Panc1 (cell line): ENCODE results near the gene BICDL2.

ENCODE experiments used
- CTCF ChIP-seq: fragments of 450-650 bp; IDR thresholded peaks from 2 replicates; pipeline ENCODE4 v1.5.1; 2017; ENCODE audit warnings: mild to moderate bottlenecking
- POLR2AphosphoS5 ChIP-seq: IDR thresholded peaks from 2 replicates; pipeline ENCODE4 v1.6.1; 2012; ENCODE audit warnings: mild to moderate bottlenecking, low read depth, low read length, moderate library complexity
- TCF7L2 ChIP-seq: IDR thresholded peaks from 2 replicates; pipeline ENCODE4 v1.6.1; 2011; ENCODE audit warnings: mild to moderate bottlenecking, low read depth, low read length, inconsistent platforms
- TF ChIP-seq, protein P1 (sequence below), 2 experiments: IDR thresholded peaks; 2 replicates each; pipeline ENCODE4 v1.6.1; 2011 to 2012; ENCODE audit warnings: low read depth in 2 of 2, control low read depth in 1 of 2, low read length in 1 of 2, mild to moderate bottlenecking in 1 of 2, moderate library complexity in 1 of 2; ENCODE audit not compliant: insufficient read depth in 1 of 2

GRCh38 chr16:3009568-3010390 lies 27.0 kb downstream of the BICDL2 start:
- TF ChIP-seq TCF7L2: no peak
- no peak for TF ChIP-seq CTCF
- peak; percentile 46 for TF ChIP-seq POLR2AphosphoS5
- TF ChIP-seq, protein P1, sequence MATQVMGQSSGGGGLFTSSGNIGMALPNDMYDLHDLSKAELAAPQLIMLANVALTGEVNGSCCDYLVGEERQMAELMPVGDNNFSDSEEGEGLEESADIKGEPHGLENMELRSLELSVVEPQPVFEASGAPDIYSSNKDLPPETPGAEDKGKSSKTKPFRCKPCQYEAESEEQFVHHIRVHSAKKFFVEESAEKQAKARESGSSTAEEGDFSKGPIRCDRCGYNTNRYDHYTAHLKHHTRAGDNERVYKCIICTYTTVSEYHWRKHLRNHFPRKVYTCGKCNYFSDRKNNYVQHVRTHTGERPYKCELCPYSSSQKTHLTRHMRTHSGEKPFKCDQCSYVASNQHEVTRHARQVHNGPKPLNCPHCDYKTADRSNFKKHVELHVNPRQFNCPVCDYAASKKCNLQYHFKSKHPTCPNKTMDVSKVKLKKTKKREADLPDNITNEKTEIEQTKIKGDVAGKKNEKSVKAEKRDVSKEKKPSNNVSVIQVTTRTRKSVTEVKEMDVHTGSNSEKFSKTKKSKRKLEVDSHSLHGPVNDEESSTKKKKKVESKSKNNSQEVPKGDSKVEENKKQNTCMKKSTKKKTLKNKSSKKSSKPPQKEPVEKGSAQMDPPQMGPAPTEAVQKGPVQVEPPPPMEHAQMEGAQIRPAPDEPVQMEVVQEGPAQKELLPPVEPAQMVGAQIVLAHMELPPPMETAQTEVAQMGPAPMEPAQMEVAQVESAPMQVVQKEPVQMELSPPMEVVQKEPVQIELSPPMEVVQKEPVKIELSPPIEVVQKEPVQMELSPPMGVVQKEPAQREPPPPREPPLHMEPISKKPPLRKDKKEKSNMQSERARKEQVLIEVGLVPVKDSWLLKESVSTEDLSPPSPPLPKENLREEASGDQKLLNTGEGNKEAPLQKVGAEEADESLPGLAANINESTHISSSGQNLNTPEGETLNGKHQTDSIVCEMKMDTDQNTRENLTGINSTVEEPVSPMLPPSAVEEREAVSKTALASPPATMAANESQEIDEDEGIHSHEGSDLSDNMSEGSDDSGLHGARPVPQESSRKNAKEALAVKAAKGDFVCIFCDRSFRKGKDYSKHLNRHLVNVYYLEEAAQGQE (IDR thresholded peaks at IDR 0.05; ENCODE audit: insufficient read depth in 1 of 2, low read depth in 2 of 2, low read length in 1 of 2): no peak
